Putamen (tissue), 1 donor: ENCODE results near the gene EDAR.

ENCODE experiments used
- DNase-seq: peaks from one replicate; pipeline ENCODE4 v3.0.0-alpha.2; 2016; ENCODE audit warnings: low spot score

EDAR gene

GRCh38 chr2:109001201-109001600 is 12.2 kb upstream of the EDAR start:
- DNase-seq: no peak

- no peak for DNase-seq
These were observed 11.7 kb upstream of the EDAR start for GRCh38 chr2:109000738-109001137.

- DNase-seq: no peak
These were observed 9.9 kb upstream of the EDAR start for GRCh38 chr2:108998911-108999310.

- DNase-seq: no peak
These were observed 5.2 kb upstream of the EDAR start for GRCh38 chr2:108994178-108994577.

DNA sequence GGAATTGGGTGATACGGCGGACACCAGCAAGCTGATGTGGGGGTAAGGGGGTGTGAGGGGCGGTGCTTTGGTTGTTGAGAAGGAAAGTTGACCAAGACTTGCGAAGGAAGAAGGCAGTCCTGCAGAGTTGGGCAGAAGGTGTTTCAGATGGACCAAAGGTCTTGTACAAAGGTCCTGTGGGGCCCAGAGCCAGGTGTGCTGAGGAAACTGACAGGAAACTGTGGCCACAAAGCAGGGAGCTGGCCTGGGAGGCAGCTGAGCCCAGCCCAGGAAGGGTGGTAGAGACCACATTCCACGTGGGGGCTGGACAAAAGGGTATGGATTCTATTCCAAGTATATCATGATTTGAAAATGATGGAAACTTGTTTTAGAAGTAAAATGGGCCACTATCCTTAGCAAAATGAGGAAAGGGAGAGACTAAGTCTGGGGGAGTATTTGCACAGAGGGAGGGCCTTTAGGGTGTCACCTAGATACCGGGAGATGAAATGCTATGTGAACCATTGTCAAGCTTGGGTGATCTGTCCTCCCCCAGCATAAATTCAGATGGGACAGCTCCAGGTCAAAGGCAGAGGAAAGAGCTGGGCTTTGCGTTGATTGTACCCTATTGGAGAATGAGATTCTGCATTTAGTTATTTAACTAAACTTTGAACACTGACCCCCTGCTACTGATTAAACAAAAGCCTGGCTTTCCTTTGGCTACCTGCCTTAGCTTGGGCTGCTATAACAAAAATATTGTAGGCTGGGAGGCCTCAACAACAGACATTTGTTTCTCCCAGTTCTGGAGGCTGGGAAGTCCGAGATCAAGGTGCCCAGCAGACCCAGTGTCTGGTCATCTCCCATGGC is 4.3 kb upstream of the EDAR start:
- no peak for DNase-seq

DNA sequence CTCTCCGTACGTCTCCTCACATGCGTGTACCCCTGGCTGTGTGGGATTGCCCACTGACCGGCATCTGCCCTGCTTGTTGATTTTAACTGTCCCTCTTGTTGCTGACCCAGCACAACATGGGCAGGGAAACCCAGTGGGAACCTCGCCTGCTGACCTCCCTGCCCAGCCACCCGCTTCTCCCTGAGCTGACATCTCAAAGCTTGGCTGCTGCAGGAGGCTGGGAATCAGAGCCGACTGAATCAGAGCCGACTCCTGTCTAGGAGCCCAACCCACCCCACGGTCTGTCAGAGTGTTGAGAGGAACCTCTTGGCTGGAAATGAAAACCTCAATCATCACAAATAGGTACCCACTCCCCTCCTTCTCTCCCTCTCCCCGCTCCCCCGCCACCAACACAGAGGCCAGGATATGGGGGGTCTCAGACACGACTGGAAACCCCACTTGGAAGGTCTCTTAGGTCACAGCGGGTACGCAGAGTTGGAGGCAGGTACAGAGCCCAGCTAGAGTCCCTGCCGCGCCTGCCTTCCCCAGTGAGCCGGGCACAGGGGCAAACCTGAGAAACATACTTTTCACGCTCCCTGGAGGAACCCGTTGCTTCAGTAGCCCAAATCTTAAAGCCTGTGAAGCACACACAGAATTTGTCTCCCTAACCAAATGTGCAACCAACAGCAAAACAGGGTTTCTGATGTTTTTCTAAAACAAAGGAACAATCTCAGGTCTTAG is 784 bp downstream of the EDAR start:
- DNase-seq: no peak

- no peak for DNase-seq
These were observed 2.0 kb downstream of the EDAR start for GRCh38 chr2:108986916-108987510.

- no peak for DNase-seq
These were observed 5.4 kb downstream of the EDAR start for GRCh38 chr2:108983610-108984009.

DNA sequence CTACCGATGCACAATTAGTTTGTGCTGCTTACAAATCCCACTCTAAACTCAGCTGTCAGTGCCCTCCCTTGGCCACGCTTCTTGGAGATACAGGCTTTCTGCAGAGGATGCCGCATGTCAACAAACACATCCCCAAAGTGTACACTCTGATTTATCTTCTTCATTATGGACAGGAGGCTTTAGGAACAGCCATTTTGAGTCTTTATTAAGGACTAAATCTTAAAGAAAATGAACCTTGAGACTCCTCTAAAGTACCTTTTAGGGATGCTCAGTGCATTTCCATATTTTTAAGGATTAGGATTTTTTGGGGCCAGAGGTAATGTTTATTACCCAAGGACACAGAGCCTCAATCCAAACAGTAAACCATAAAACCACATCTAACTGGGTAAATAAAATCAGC is 6.0 kb downstream of the EDAR start:
- no peak for DNase-seq

DNA sequence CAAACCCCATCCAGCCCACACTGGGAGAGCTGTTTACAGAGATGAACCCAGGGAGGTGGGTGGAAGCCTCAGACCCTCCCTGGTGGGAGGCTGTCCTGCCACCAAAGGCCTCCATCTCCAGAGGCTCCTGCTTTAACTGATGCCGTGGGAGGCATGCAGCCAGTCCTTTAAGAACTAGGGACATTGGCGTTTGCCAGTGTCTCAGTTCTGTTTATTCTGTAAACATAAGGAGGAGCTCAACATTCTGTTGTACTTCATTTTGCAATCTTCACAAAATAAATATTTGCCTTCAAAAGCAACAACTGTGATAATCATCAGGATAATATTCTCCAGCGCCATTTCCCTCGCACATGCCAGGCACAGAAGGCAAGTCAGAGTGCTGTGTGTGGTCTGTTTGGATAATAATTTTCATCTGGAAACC is 6.8 kb downstream of the EDAR start:
- DNase-seq: no peak

GRCh38 chr2:108981846-108982245 is 7.2 kb downstream of the EDAR start:
- DNase-seq: no peak

DNA sequence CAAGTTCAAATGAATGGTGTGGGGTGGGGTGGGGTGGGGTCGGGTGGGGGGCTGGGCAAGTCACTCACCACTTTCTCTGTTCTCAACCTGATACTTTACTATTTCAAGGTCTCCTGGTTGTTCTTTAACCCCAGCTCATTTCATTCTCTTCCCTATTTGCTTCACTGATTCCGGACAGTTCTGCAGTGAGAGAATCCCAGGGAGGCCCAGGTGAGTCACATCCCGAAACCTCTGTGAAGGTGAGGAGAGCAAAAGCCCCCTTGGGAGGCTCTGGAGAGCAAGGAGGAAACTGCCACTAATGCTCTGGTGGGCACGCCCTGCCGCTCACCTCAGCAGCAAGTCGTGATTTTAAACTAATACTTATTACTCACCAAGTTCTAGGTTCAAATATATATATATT is 8.9 kb downstream of the EDAR start:
- DNase-seq: no peak

- DNase-seq: no peak
These were observed 9.6 kb downstream of the EDAR start for GRCh38 chr2:108979461-108979860.

DNA sequence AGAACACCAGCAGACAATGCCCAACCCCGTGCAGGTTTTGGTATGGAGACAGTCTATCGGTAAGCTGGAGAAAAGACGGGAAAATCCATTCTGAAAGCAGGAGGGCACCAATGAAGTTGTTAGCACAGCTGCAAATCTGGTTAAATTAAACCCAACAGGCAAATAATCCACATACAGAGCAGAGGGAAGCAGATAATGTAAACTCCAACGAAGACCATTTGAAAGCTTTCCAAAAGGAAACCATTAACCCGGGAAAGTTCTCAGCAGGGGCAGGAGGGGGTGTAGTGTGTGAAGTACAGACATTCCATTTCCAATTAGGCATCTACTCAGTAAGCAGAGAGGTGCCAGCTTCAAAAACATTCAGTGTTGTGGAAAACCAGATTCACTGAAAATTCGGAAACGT is 10.3 kb downstream of the EDAR start:
- DNase-seq: no peak

- DNase-seq: no peak
These were observed 13.2 kb downstream of the EDAR start for GRCh38 chr2:108975613-108976435.

GRCh38 chr2:108974674-108975073 is 14.3 kb downstream of the EDAR start:
- no peak for DNase-seq

- no peak for DNase-seq
These were observed 16.4 kb downstream of the EDAR start for GRCh38 chr2:108972663-108973062.

DNA sequence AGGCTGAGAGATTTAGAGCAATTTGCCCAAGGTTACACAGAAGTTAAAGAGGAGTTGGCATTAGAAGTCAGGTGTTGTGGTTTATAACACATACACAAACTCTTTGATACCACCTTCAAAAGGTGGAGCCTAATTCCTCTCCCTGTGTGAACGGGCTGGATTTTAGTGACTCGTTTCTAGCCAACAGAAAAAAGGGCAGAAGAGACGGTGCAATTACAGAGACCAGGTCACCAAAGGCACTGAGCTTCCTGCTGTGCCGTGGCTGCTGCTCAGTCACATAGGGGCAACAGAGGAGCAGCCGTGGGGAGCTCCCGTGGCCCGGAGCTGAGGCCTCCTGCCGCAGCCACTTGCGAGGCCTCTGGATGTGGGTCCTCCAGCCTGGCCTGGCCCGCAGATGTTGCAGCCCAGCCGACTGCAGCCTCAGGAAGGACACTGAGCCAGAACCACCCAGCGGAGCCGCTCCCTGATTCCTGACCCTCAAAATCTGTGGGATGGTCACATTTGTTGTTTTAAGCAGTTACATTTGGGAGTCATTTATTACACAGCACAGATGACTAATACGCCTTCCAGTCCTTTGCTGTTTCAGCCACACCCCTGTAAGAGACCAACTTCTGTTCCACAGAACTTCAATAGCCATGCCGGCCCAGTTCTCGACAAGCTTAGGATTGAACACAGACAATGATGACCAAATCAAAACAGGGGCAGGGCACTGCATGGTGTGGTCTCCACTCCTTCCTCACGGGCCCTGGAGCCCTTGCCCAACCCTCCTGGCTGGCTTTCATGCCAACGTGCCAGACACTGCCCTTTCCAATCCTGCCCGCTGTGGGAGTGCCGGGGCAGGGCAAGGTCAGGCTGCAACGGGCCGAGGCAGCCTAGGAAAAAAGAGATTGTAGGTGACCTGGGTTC is 17.1 kb downstream of the EDAR start:
- no peak for DNase-seq

DNA sequence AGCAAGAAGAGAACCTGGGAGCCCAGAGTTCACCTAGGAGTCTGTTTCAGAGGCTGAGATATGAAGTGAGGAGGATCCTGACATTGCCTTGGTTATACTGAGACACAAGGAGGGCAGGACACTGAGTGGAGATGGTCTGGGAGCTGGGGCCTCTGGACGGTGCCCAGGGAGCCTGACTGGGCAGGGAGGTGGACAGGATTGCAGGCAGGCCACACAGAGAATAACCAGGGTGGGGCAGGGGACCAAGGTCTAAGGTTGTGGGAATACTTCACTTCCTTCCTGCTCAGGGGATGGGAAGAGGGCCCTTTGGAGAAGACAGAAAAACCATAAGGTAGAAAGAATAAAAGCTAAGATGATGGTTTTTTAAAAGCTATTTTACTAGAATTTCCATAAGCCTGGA is 18.7 kb downstream of the EDAR start:
- no peak for DNase-seq

DNA sequence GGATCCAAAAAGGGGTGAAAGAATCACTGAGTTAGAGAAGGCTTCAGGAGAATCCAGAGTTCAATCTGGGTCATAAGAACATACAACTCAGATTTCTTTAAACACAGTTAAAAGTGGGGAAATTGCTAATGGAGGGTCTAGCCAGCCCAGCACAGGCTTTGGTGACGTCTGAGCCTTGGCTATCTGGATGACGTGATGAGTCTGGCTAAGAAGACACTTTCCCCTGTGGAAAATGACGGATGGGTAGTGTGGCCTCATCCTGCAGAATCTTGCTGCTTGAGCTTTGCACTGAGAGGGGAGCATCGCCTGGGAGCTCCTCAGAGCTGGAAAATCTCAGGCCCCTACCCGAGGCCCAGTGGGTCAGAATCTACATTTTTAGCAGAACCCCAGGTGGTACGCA is 19.2 kb downstream of the EDAR start:
- no peak for DNase-seq

DNA sequence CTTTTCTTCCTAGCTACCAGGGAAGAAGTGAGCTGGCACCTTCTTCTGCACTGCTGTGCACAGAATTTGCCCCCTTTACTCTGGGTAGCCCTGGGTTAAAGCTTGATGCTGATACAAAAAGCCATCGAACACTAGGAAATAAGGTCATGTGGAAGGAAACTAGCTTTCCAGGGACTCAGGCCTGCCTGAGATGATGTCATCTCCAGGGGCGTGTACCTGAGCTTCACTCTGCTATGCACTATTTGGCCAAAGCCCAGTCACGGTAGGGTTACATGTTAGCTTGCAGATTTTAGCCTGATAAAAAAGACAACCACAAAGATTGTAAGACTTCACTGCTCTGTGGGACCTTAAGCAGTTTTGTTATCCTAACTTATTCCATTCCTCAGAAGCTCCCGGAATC is 20.4 kb downstream of the EDAR start:
- no peak for DNase-seq
